ENCODE results near the gene IQSEC1. TPM values are rescaled to one million over a fixed set of nuclear protein-coding genes. Genes with fewer than 3 reads are reported as not detected.

The IQSEC1 gene
- total and polyA plus RNA-seq, 10 of the 15 experiments (the other 5 are each of a cell fraction or from before 2014, with no cell fraction given), result 0.92 to 55.2 (median 8.5) TPM

DNA sequence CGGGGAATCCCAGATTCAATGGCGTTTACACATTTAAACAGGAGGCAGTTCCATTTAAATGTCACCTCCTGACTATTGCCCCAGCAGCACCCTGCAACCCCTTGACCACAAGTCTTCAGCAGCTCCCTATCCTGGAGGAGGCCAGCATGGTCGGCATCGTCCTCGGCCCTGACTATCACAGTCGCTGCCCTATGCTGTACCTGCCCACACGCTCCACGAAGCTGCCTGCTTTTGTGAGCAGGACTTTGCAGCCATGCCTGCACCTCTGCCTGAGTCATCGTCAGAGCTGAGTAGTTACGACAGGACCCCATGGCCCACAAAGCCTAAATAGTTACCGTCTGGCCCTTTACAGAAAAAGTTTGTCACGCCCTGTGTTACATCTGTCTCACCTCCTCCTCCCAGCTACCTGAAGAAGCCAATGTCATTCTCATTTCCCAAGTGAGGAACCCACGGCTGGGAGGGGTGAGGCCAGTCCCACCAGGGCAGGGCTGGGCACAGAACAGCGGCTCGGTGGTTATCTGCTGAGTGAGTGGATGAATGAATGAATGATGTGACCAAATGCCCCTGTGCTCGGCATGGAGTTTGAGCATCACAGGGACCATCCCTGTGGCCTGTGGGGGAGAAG is 47.8 kb upstream of the IQSEC1 start (continued):
- TF ChIP-seq, protein P1, sequence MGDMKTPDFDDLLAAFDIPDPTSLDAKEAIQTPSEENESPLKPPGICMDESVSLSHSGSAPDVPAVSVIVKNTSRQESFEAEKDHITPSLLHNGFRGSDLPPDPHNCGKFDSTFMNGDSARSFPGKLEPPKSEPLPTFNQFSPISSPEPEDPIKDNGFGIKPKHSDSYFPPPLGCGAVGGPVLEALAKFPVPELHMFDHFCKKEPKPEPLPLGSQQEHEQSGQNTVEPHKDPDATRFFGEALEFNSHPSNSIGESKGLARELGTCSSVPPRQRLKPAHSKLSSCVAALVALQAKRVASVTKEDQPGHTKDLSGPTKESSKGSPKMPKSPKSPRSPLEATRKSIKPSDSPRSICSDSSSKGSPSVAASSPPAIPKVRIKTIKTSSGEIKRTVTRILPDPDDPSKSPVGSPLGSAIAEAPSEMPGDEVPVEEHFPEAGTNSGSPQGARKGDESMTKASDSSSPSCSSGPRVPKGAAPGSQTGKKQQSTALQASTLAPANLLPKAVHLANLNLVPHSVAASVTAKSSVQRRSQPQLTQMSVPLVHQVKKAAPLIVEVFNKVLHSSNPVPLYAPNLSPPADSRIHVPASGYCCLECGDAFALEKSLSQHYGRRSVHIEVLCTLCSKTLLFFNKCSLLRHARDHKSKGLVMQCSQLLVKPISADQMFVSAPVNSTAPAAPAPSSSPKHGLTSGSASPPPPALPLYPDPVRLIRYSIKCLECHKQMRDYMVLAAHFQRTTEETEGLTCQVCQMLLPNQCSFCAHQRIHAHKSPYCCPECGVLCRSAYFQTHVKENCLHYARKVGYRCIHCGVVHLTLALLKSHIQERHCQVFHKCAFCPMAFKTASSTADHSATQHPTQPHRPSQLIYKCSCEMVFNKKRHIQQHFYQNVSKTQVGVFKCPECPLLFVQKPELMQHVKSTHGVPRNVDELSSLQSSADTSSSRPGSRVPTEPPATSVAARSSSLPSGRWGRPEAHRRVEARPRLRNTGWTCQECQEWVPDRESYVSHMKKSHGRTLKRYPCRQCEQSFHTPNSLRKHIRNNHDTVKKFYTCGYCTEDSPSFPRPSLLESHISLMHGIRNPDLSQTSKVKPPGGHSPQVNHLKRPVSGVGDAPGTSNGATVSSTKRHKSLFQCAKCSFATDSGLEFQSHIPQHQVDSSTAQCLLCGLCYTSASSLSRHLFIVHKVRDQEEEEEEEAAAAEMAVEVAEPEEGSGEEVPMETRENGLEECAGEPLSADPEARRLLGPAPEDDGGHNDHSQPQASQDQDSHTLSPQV (IDR thresholded peaks at IDR 0.05), result no peak
- TF ChIP-seq TCF3 (IDR thresholded peaks at IDR 0.05; ENCODE audit: borderline replicate concordance, insufficient read depth, low read depth, low read length), result no peak

DNA sequence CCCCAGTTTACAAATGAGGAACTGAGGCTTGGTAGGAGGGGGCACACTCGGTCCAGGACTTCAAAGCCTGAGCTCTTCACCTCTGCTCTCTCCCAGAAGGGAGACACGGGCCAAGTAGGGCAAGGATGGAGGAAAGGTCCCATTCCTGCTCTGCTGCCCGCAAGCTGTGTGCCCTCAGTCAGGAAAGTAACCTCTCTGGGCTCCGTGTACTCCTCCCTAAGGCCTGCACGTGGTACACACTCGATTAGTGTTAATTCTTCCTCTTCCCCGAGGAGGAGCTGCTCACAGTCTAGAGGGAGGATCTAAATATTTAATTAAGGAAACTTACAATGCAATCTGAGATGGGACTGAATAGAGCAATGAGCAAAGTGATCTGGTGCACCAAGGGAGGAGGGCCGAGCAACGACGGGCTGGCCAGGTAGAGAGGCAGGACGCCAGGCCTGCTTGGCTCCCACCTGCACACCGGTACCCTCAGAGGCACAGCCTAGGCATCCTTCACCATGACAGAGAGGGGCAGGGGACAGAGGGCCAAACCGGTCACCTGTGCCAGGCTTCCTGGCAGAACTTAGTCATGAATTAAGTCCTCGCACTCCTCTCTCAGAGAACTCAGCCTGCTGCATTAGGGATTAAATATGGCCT is 47.2 kb upstream of the IQSEC1 start:
- FAIRE-seq, result no peak
- H3K27me3 ChIP-seq (replicated peaks in 1 of 2; ENCODE audit: control insufficient read depth in 2 of 2, insufficient read depth in 2 of 2, low read length in 1 of 2), result peaks cover 0 to 3% of the 10 kb centered on the region in 2 experiments; a peak in 3 of 4 replicates
- no peak overlapping the region for H3K4me3 ChIP-seq
- no TSS peak for BruUV-seq (replicated peaks)
- POLR2A ChIA-PET, result no interaction called here
- no peak for DNase-seq (ENCODE audit: low read depth, low spot score)
- no peak for ATAC-seq
- H4K20me1 ChIP-seq (ENCODE audit: control insufficient read depth, insufficient read depth), result no peaks in the 10 kb centered on the region
- WGBS (ENCODE audit: insufficient coverage, insufficient replicate concordance, low lambda C conversion rate, missing lambda C conversion rate), result 60% methylated on average over 14 of the region's 14 CpGs
- no peaks in the 10 kb centered on the region for H3K4me1 ChIP-seq (ENCODE audit: control insufficient read depth, insufficient read depth, low read length)
- CTCF ChIA-PET, result interaction anchor here (1.1 to 2.3 kb wide), 2 partner anchors 28 to 333 kb away, joined by 3 to 6 read pairs; no protein-coding TSS in a partner anchor
- no peak overlapping the region for H2AFZ ChIP-seq (ENCODE audit: control insufficient read depth, low read depth, low read length)
- H3K27ac ChIP-seq (ENCODE audit: control insufficient read depth, insufficient read depth), result no peak overlapping the region
- SMC1A ChIA-PET (ENCODE audit: uncharacterized antibody, unreplicated experiment), result no interaction called here
- H3K9me3 ChIP-seq (replicated peaks; ENCODE audit: control insufficient read depth, insufficient read depth, low read length), result no peaks in the 10 kb centered on the region
- RAD21 ChIA-PET (ENCODE audit: unreplicated experiment), result interaction anchor here (1.1 kb wide), 1 partner anchor 28 kb away, joined by 4 read pairs; no protein-coding TSS in a partner anchor
- no peak overlapping the region for H3K9ac ChIP-seq (ENCODE audit: control insufficient read depth, insufficient read depth, low read length)
- H3K36me3 ChIP-seq (ENCODE audit: control insufficient read depth in 2 of 2, insufficient read depth in 2 of 2, low read length in 1 of 2), result no peaks in the 10 kb centered on the region
- H3K4me2 ChIP-seq (ENCODE audit: control insufficient read depth, insufficient read depth), result no peak overlapping the region
- H3K79me2 ChIP-seq (ENCODE audit: control insufficient read depth, insufficient read depth, low read length), result no peaks in the 10 kb centered on the region
- in situ Hi-C loops (cut with MboI), result no loop called here
- intact Hi-C loops (cut with micrococcal nuclease; ENCODE audit: unreplicated experiment), result no loop called here
- TF ChIP-seq HDAC2 (IDR thresholded peaks at IDR 0.05) (no peak), SUZ12 (IDR thresholded peaks at IDR 0.05; ENCODE audit: unreplicated experiment) (no peak), NFYB (IDR thresholded peaks at IDR 0.05; ENCODE audit: insufficient read depth, low read depth, low read length) (no peak), ZNF622 (IDR thresholded peaks at IDR 0.05) (no peak), SREBF1 (IDR thresholded peaks at IDR 0.05; ENCODE audit: low read length) (no peak)
- TF ChIP-seq, protein P2, sequence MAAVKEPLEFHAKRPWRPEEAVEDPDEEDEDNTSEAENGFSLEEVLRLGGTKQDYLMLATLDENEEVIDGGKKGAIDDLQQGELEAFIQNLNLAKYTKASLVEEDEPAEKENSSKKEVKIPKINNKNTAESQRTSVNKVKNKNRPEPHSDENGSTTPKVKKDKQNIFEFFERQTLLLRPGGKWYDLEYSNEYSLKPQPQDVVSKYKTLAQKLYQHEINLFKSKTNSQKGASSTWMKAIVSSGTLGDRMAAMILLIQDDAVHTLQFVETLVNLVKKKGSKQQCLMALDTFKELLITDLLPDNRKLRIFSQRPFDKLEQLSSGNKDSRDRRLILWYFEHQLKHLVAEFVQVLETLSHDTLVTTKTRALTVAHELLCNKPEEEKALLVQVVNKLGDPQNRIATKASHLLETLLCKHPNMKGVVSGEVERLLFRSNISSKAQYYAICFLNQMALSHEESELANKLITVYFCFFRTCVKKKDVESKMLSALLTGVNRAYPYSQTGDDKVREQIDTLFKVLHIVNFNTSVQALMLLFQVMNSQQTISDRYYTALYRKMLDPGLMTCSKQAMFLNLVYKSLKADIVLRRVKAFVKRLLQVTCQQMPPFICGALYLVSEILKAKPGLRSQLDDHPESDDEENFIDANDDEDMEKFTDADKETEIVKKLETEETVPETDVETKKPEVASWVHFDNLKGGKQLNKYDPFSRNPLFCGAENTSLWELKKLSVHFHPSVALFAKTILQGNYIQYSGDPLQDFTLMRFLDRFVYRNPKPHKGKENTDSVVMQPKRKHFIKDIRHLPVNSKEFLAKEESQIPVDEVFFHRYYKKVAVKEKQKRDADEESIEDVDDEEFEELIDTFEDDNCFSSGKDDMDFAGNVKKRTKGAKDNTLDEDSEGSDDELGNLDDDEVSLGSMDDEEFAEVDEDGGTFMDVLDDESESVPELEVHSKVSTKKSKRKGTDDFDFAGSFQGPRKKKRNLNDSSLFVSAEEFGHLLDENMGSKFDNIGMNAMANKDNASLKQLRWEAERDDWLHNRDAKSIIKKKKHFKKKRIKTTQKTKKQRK (IDR thresholded peaks at IDR 0.05; ENCODE audit: low read depth, low read length), result no peak
- TF ChIP-seq, protein P3, sequence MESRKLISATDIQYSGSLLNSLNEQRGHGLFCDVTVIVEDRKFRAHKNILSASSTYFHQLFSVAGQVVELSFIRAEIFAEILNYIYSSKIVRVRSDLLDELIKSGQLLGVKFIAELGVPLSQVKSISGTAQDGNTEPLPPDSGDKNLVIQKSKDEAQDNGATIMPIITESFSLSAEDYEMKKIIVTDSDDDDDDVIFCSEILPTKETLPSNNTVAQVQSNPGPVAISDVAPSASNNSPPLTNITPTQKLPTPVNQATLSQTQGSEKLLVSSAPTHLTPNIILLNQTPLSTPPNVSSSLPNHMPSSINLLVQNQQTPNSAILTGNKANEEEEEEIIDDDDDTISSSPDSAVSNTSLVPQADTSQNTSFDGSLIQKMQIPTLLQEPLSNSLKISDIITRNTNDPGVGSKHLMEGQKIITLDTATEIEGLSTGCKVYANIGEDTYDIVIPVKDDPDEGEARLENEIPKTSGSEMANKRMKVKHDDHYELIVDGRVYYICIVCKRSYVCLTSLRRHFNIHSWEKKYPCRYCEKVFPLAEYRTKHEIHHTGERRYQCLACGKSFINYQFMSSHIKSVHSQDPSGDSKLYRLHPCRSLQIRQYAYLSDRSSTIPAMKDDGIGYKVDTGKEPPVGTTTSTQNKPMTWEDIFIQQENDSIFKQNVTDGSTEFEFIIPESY (IDR thresholded peaks at IDR 0.05), result no peak
- TF ChIP-seq, protein P4, sequence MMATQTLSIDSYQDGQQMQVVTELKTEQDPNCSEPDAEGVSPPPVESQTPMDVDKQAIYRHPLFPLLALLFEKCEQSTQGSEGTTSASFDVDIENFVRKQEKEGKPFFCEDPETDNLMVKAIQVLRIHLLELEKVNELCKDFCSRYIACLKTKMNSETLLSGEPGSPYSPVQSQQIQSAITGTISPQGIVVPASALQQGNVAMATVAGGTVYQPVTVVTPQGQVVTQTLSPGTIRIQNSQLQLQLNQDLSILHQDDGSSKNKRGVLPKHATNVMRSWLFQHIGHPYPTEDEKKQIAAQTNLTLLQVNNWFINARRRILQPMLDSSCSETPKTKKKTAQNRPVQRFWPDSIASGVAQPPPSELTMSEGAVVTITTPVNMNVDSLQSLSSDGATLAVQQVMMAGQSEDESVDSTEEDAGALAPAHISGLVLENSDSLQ (IDR thresholded peaks at IDR 0.05), result no peak

Data from GM12878 (cell line).